Measurements from ENCODE around the gene RNF144A.
A peak's percentile ranks its signal among the peaks of the same experiment; 100 is the strongest.
"Not testable (repeated sequence)": the region's sequence is repeated elsewhere in the genome, so short reads cannot be mapped to it uniquely, and the experiment has no call there.

The RNF144A gene

GRCh38 chr2:6977113-6977741 lies 60.0 kb downstream of the RNF144A start:
- peak; percentile 50 for DNase-seq

GRCh38 chr2:6977786-6978185 lies 60.6 kb downstream of the RNF144A start:
- no peak for DNase-seq

- no peak for DNase-seq
Observed at GRCh38 chr2:6978991-6979390, 61.8 kb downstream of the RNF144A start.

GRCh38 chr2:6982449-6982848 lies 65.2 kb downstream of the RNF144A start:
- no peak for DNase-seq

GRCh38 chr2:6982934-6983589 lies 65.8 kb downstream of the RNF144A start:
- DNase-seq = no peak

- no peak for DNase-seq
Observed at GRCh38 chr2:6986301-6986911, 69.2 kb downstream of the RNF144A start.

GRCh38 chr2:6986912-6987361 lies 69.7 kb downstream of the RNF144A start:
- DNase-seq = no peak

- no peak for DNase-seq
Observed at GRCh38 chr2:6990871-6991270, 73.7 kb downstream of the RNF144A start.

GRCh38 chr2:6992794-6993228 lies 75.6 kb downstream of the RNF144A start:
- no peak for DNase-seq

GRCh38 chr2:6993229-6993640 lies 76.0 kb downstream of the RNF144A start:
- no peak for DNase-seq

GRCh38 chr2:6993936-6994335 lies 76.7 kb downstream of the RNF144A start:
- no peak for DNase-seq

- DNase-seq = no peak
Observed at GRCh38 chr2:6994536-6995128, 77.4 kb downstream of the RNF144A start.

GRCh38 chr2:6995391-6996097 lies 78.3 kb downstream of the RNF144A start:
- DNase-seq = no peak

- no peak for DNase-seq
Observed at GRCh38 chr2:6999211-6999877, 82.1 kb downstream of the RNF144A start.

GRCh38 chr2:7001395-7001794 lies 84.2 kb downstream of the RNF144A start:
- not testable (repeated sequence) for DNase-seq

GRCh38 chr2:7003895-7004294 lies 86.7 kb downstream of the RNF144A start:
- no peak for DNase-seq

GRCh38 chr2:7004636-7005035 lies 87.4 kb downstream of the RNF144A start:
- DNase-seq = no peak

GRCh38 chr2:7007488-7007845 lies 90.3 kb downstream of the RNF144A start:
- DNase-seq = no peak

- DNase-seq = no peak
Observed at GRCh38 chr2:7007846-7008741, 90.9 kb downstream of the RNF144A start.

GRCh38 chr2:7009207-7009911 lies 92.1 kb downstream of the RNF144A start:
- no peak for DNase-seq

Data from NCI-H510A treated with DMSO at 0.1 percent for 48 hours (cell line).